ENCODE results near the gene COL4A5.

- no peak for TF ChIP-seq POLR2A (IDR thresholded peaks at IDR 0.05; ENCODE audit: low read length)
- no peak for TF ChIP-seq GATA1 (IDR thresholded peaks at IDR 0.05; ENCODE audit: low read depth, low read length)
These were observed 265.2 kb downstream of the COL4A5 start for GRCh38 chrX:108704839-108705238.
